GM12891 (cell line): ENCODE measurements around the gene DRD4.
"Not testable (repeated sequence)": the region's sequence is repeated elsewhere in the genome, so short reads cannot be mapped to it uniquely, and the experiment has no call there.

Experiments
- POLR2A ChIP-seq: IDR thresholded peaks from 2 replicates; pipeline ENCODE4 v1.6.1; 2011; ENCODE audit warnings: low read depth, low read length, control low read depth
- POLR2AphosphoS5 ChIP-seq: IDR thresholded peaks from 2 replicates; pipeline ENCODE4 v1.6.1; 2011; ENCODE audit warnings: low read depth, low read length, control low read depth
- SPI1 ChIP-seq: IDR thresholded peaks from 2 replicates; pipeline ENCODE4 v1.6.1; 2011; ENCODE audit warnings: low read depth, low read length, control low read depth
- TAF1 ChIP-seq: IDR thresholded peaks from 2 replicates; pipeline ENCODE4 v1.6.1; 2011; ENCODE audit warnings: low read depth, low read length, control low read depth

GRCh38 chr11:647672-648158 lies 10.6 kb downstream of the DRD4 start:
- not testable (repeated sequence) for TF ChIP-seq POLR2A, POLR2AphosphoS5, TAF1, SPI1
